PC-3 (cell line): ENCODE measurements around the gene C6orf52. TPM values are rescaled to one million over a fixed set of nuclear protein-coding genes. Genes with fewer than 3 reads are reported as not detected.

Experiments used
- total RNA-seq: library from RNA; depleted of rRNA; stranded (reverse); fragments of >200 nt; gene quantifications from 2 replicates; pipeline ENCODE4 v1.2.3, GENCODE V29; 2014; rRNA removed

Gene C6orf52
- total RNA-seq, 1 experiment from 2014 or later: 0.80 TPM

Other genes with a start within 250 kb of the C6orf52 start
- gene GCNT2, start 173.3 kb downstream of the C6orf52 start, total RNA-seq: 15.5 and 18.3 TPM in 2 replicates
- 32.8 and 34.0 TPM in 2 replicates for gene PAK1IP1, start 356 bp upstream of the C6orf52 start, total RNA-seq
- 85.8 and 87.8 TPM in 2 replicates for gene TMEM14C, start 28.5 kb upstream of the C6orf52 start, total RNA-seq
- gene TMEM14B, start 53.2 kb upstream of the C6orf52 start, total RNA-seq: 93.8 and 115 TPM in 2 replicates
- gene MAK, start 143.9 kb upstream of the C6orf52 start, total RNA-seq: 0.11 and 0.12 TPM in 2 replicates
- gene GCM2, start 187.4 kb upstream of the C6orf52 start, total RNA-seq: not detected in 2 replicates
- 0.07 and 2.4 TPM in 2 replicates for gene SYCP2L, start 192.4 kb upstream of the C6orf52 start, total RNA-seq